Amniotic epithelial cell (primary cell): ENCODE measurements around the gene AVP.

Experiments
- DNase-seq: peaks from one replicate; pipeline ENCODE4 v3.0.0-alpha.2; 2010; ENCODE audit warnings: low read depth

AVP gene

GRCh38 chr20:3047486-3048419 lies 36.8 kb downstream of the AVP start:
- no peak for DNase-seq

GRCh38 chr20:3046677-3047462 lies 37.7 kb downstream of the AVP start:
- no peak for DNase-seq

DNA sequence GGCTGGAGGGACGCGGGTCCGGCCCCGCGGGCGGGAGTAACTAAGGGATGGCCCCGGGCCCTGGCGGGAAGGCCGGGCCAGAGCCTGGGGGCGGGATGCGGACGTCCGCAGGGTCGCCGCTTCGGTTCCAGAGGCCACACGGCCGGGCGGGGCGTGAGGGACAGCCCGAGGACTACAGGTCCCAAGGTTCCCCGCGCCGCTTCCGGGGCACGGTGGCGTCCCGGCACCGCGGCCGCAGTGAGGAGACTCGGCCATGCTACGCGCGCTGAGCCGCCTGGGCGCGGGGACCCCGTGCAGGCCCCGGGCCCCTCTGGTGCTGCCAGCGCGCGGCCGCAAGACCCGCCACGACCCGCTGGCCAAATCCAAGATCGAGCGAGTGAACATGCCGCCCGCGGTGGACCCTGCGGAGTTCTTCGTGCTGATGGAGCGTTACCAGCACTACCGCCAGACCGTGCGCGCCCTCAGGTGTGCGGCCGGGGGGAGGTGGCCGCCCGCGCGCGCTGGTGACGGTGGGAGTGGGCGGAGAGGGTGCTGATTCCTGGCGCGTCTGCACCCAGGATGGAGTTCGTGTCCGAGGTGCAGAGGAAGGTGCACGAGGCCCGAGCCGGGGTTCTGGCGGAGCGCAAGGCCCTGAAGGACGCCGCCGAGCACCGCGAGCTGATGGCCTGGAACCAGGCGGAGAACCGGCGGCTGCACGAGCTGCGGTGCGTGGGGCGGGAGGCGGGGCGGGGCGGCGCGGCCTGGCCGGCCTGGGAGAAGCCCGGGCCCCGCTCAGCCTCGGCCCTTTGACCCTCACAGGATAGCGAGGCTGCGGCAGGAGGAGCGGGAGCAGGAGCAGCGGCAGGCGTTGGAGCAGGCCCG lies 38.5 kb downstream of the AVP start, which contains the start of gene MRPS26:
Gene MRPS26, plus strand, starts transcription at position 237 of the 861 bp plus-strand sequence. Its CDS starts 17 bp downstream, at position 254.
- DNase-seq: peak; percentile 75

- peak; percentile 74 for DNase-seq
Observed at GRCh38 chr20:3045042-3045815, 39.3 kb downstream of the AVP start.

DNA sequence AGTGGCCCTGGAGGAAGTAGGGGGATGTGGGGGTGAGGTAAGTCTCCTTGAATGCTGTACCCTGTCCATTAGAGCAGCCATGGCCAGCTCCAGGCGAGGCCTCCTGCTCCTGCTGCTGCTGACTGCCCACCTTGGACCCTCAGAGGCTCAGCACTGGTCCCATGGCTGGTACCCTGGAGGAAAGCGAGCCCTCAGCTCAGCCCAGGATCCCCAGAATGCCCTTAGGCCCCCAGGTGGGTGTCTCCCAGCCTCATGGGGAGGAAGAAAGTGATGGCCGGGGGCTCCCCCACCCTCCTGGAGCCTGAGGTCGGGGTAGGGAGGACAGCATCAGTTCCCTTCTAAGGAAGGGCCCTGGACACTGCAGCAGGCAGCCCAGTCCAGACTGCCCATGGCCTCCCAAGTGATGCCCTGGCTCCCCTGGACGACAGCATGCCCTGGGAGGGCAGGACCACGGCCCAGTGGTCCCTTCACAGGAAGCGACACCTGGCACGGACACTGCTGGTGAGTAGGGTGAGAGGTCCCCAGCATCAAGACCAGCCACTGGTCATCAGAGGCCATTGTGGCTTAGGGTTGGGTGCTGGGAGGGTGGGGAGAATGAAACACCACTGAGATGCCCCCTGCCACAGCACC lies 40.1 kb downstream of the AVP start:
- no peak for DNase-seq

DNA sequence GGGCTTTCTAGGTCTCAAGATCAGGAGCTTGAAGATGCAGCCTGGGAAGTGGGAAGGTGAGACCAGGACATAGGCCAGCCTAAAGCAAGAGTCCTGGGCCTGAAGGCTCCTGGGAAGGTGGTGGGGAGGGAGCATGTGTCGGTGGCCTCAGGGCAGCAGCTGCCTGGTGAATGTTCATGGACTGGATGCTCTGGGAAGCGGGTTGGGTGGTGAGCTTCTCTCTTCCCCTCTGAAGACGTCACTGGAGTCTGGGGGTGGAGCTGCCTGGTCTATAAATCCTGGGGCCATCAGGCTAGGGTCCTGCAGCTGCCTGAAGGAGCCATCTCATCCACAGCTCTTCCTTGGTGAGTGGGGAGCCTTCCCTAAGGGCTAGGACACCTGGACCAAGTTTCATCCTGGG lies 41.2 kb downstream of the AVP start, which contains the start of gene GNRH2:
Gene GNRH2, plus strand, starts transcription at position 301 of the 400 bp plus-strand sequence. CDS start 793 bp downstream, outside the sequence.
- DNase-seq: no peak

DNA sequence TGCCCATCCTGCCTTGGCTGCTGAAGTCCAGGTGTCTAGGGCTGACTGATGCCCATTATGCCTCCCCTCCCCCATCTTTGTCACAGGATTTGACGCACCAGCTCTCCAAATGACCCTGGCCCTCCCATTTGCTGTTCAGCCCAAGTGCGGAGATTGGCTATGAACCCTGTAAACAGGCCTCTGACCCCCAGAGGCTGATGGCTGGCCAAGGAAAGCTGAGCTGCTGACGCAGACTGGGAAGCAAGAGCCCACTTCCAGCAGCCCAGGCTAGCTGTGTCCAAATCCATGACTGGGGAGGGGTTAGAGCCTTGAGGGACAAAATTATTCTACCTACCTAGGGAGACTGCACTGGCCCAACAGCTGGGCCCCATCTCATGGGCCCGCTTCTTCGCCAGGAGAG lies 41.9 kb downstream of the AVP start:
- DNase-seq: no peak

- no peak for DNase-seq
Observed at GRCh38 chr20:3041854-3042409, 42.6 kb downstream of the AVP start.

DNA sequence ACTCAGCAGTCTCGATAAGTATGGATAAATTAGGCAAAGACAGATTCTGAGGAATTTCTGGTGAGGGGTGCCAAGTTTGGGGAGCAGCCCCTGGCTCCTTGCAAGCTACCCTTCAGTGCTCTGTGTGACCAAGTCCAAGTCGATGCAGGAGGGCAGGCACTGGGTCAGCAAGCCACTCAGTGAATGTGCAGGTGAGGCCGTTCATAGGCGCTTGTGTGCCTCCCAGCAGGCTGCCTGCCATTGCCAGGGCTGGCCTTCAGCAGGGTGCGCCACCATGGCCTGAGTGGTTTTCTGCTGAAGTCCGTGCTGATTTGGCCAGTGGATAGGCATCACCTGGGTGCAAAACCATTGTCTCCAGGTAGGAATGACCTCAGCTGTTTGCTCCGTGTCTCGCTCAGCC lies 44.4 kb downstream of the AVP start:
- no peak for DNase-seq

GRCh38 chr20:3039426-3039825 lies 45.1 kb downstream of the AVP start:
- DNase-seq: no peak

DNA sequence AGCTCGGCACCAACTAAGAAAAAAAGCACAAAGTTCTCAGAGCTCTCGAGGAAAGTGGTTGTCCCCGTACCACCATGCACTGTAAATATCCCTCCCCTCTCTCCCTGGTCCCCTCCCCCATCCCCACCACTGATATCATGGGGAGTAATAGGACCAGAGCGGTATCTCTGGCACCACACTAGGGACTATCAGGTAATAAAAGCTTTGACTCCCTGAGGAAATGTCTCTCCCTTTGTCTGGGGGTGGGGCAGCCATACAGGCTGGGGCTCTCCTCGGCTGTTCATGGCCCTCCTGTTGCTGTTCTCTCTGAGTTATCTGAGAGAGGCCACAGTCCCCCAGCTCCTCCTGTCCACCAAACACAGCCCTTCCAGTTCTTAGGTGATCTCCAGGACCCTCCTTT lies 46.1 kb downstream of the AVP start:
- DNase-seq: no peak

DNA sequence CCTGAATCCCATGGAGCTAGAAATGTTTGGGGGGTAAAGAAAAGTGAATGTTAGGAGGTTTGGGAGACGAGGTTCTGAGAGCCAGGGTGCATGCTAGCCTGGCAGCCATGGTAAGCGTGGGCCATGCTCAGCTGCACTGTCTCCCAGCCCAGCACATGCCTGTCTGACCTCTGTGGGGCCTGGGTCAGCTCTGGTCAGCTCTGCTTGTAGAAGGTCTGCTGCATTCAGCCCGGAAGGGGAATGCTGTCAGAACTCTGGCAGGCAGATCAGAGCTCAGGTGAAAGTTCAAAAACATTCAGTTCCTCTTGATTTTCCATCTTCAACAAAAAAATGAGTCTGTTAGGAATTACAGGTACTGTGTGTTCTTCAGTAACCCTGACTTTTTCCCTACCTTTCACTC lies 46.9 kb downstream of the AVP start:
- no peak for DNase-seq

DNA sequence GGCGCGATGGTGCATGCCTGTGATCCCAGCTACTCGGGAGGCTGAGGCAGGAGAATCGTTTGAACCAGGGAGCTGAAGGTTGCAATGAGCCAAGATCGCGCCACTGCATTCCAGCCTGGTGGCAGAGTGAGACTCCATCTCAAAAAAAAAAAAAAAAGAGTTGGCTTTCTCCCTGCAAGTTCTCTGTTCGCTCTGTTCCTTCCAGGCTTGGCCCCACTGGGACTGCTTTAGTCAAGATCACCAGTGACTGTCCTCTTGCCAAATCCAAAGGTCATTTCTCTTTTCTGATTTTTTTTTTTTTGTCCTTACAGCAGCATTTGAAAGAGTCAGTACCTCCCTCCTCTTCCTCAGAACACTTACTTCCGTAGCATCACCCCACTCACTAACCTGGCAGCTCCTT lies 51.9 kb downstream of the AVP start:
- no peak for DNase-seq
